IMR-90 (cell line): ENCODE data around the gene RIPK1. TPM values are rescaled to one million over a fixed set of nuclear protein-coding genes. Genes with fewer than 3 reads are reported as not detected.

Experiments used
- ATAC-seq: fragments of 200-7000 bp; cut with Tn5 transposase; 2 replicates; pipeline ENCODE4 v1.9.1; 2020; ENCODE audit warnings: low read depth, mild to moderate bottlenecking, moderate library complexity
- BruUV-seq: library from RNA; stranded (reverse); fragments of 400-500 nt; replicated peaks from 2 replicates; lab custom pipeline; 2021; lab: Mats Ljungman, UMichigan
- CTCF ChIA-PET: fragments of 300-600 bp; formaldehyde crosslinking; extraction: SDS; loops from one replicate; lab custom pipeline; 2021; ENCODE audit warnings: antibody characterized with exemption; lab: Yijun Ruan, JAX
- POLR2A ChIA-PET: fragments of 300-600 bp; sonication (Branson Sonifier 250); formaldehyde crosslinking; loops from one replicate; lab custom pipeline; 2022; ENCODE audit warnings: antibody characterized with exemption; ENCODE audit not compliant: unreplicated experiment; lab: Charles Lee
- DNase-seq: peaks from one replicate; pipeline ENCODE4 v3.0.0; 2013
- H2AFZ ChIP-seq: replicated peaks from 2 replicates; pipeline ENCODE3; 2013; ENCODE audit warnings: low read length, mild to moderate bottlenecking; ENCODE audit not compliant: poor library complexity
- H2AK5ac ChIP-seq: 2 replicates; pipeline ENCODE4 v1.6.1; 2013; ENCODE audit warnings: low read depth, low read length, inconsistent platforms
- H2AK9ac ChIP-seq: replicated peaks from 2 replicates; pipeline ENCODE3; 2013; ENCODE audit warnings: mild to moderate bottlenecking, low read depth, low read length, moderate library complexity; ENCODE audit not compliant: poor library complexity
- H2BK120ac ChIP-seq: 2 replicates; pipeline ENCODE4 v1.6.1; 2013; ENCODE audit warnings: low read depth, low read length, inconsistent platforms
- H2BK15ac ChIP-seq: 3 replicates; pipeline ENCODE4 v1.6.1; 2013; ENCODE audit warnings: low read depth, low read length, inconsistent platforms
- H2BK20ac ChIP-seq: 2 replicates; pipeline ENCODE4 v1.6.1; 2013; ENCODE audit warnings: low read depth, mild to moderate bottlenecking, inconsistent platforms, low read length, moderate library complexity
- H2BK5ac ChIP-seq: 2 replicates; pipeline ENCODE4 v1.6.1; 2013; ENCODE audit warnings: mild to moderate bottlenecking, low read depth, low read length, inconsistent platforms; ENCODE audit not compliant: poor library complexity, severe bottlenecking
- H3K14ac ChIP-seq: replicated peaks from 2 replicates; pipeline ENCODE4 v1.6.1; 2013; ENCODE audit warnings: low read depth, low read length, inconsistent platforms
- H3K18ac ChIP-seq: 2 replicates; pipeline ENCODE4 v1.6.1; 2013; ENCODE audit warnings: low read depth, low read length, control low read depth
- H3K23ac ChIP-seq: 2 replicates; pipeline ENCODE4 v1.6.1; 2013; ENCODE audit warnings: low read depth, low read length, inconsistent platforms
- H3K27ac ChIP-seq: 2 replicates; pipeline ENCODE4 v1.5.1; 2013; ENCODE audit warnings: mild to moderate bottlenecking, control low read depth, low read length; ENCODE audit not compliant: insufficient read depth
- H3K27me3 ChIP-seq: 2 replicates; pipeline ENCODE4 v1.6.1; 2013; ENCODE audit warnings: low read length; ENCODE audit not compliant: control insufficient read depth, insufficient read depth
- H3K36me3 ChIP-seq: 2 replicates; pipeline ENCODE4 v1.6.1; 2013; ENCODE audit warnings: low read length, mixed read lengths; ENCODE audit not compliant: control insufficient read depth, insufficient read depth
- H3K4ac ChIP-seq: 2 replicates; pipeline ENCODE4 v1.6.1; 2013; ENCODE audit warnings: low read depth, low read length, inconsistent platforms
- H3K4me1 ChIP-seq: 2 replicates; pipeline ENCODE4 v1.6.1; 2013; ENCODE audit warnings: low read length, mixed read lengths; ENCODE audit not compliant: control insufficient read depth, insufficient read depth
- H3K4me2 ChIP-seq: 2 replicates; pipeline ENCODE4 v1.6.1; 2013; ENCODE audit warnings: low read depth, mild to moderate bottlenecking, control low read depth, low read length, moderate library complexity
- H3K4me3 ChIP-seq: 2 replicates; pipeline ENCODE4 v1.5.1; 2013; ENCODE audit warnings: low read depth, mild to moderate bottlenecking, control low read depth, low read length, moderate library complexity; ENCODE audit not compliant: insufficient read depth
- H3K56ac ChIP-seq: 2 replicates; pipeline ENCODE4 v1.6.1; 2013; ENCODE audit warnings: low read length, inconsistent platforms; ENCODE audit not compliant: insufficient read depth; ENCODE audit errors: extremely low read depth
- H3K79me1 ChIP-seq, 2 experiments: 2 replicates each; pipeline ENCODE4 v1.6.1; 2013; ENCODE audit warnings: low read length in 2 of 2, inconsistent platforms in 1 of 2, low read depth in 1 of 2
- H3K9ac ChIP-seq: 2 replicates; pipeline ENCODE4 v1.6.1; 2013; ENCODE audit warnings: low read depth, low read length, control low read depth
- H3K9me1 ChIP-seq: 2 replicates; pipeline ENCODE4 v1.6.1; 2013; ENCODE audit warnings: low read length, inconsistent platforms; ENCODE audit not compliant: insufficient read depth
- H3K9me3 ChIP-seq: 2 replicates; pipeline ENCODE4 v1.6.1; 2013; ENCODE audit warnings: low read length; ENCODE audit not compliant: control insufficient read depth, insufficient read depth
- H4K20me1 ChIP-seq: 2 replicates; pipeline ENCODE4 v1.6.1; 2013; ENCODE audit warnings: low read length, inconsistent platforms; ENCODE audit not compliant: insufficient read depth
- H4K5ac ChIP-seq: 2 replicates; pipeline ENCODE4 v1.6.1; 2013; ENCODE audit warnings: mild to moderate bottlenecking, low read depth, low read length, control low read depth
- H4K8ac ChIP-seq, 2 experiments: 2 replicates each; pipeline ENCODE4 v1.6.1; 2013; ENCODE audit warnings: low read depth in 2 of 2, low read length in 2 of 2, control low read depth in 1 of 2, inconsistent platforms in 1 of 2
- H4K91ac ChIP-seq: 2 replicates; pipeline ENCODE4 v1.6.1; 2013; ENCODE audit warnings: low read depth, low read length, inconsistent platforms; ENCODE audit not compliant: insufficient read depth
- BHLHE40 ChIP-seq: fragments of 150-350 bp; IDR thresholded peaks from 2 replicates; pipeline ENCODE4 v1.6.1; 2016; ENCODE audit warnings: mild to moderate bottlenecking, low read depth, low read length
- FOS ChIP-seq: fragments of 150-350 bp; IDR thresholded peaks from 2 replicates; pipeline ENCODE4 v1.6.1; 2016; ENCODE audit warnings: low read depth, low read length
- RFX5 ChIP-seq: IDR thresholded peaks from 2 replicates; pipeline ENCODE4 v1.8.0; 2012; ENCODE audit warnings: low read depth, mild to moderate bottlenecking, low read length, moderate library complexity
- SMC3 ChIP-seq: fragments of 150-350 bp; IDR thresholded peaks from 2 replicates; pipeline ENCODE4 v1.6.1; 2016; ENCODE audit warnings: low read depth, mild to moderate bottlenecking, antibody characterized with exemption, low read length, moderate library complexity
- USF2 ChIP-seq: fragments of 150-350 bp; IDR thresholded peaks from 2 replicates; pipeline ENCODE4 v1.6.1; 2017; ENCODE audit warnings: mild to moderate bottlenecking, antibody characterized with exemption, low read length, low read depth
- WGBS, 2 experiments: methylation state at CpG; one replicate each; pipeline versions ENCODE4 v1.1.5 to v1.1.7; 2013; ENCODE audit warnings: missing lambda C conversion rate in 2 of 2; ENCODE audit not compliant: insufficient read length in 1 of 2; ENCODE audit errors: extremely low coverage in 2 of 2; 5-methylcytosine and 5-hydroxymethylcytosine counted together
- dilution Hi-C: fragments of 300-500 bp; cut with HindIII; formaldehyde crosslinking; loops from one replicate; pipeline ENCODE4 v1.14.3; 2018; ENCODE audit warnings: low sequenced_read_pairs; ENCODE audit not compliant: unreplicated experiment
- in situ Hi-C: fragments of 300-500 bp; cut with MboI; formaldehyde crosslinking; loops from 3 replicates; pipeline ENCODE4 v1.14.3; 2019; ENCODE audit warnings: low sequenced_read_pairs, inconsistent platforms, mixed read lengths
- intact Hi-C: fragments of 100-400 bp; cut with micrococcal nuclease; formaldehyde crosslinking; loops from 2 replicates; pipeline ENCODE4 v1.10.0; 2022
- polyA plus RNA-seq, 3 experiments: library from polyadenylated mRNA; depleted of rRNA; stranded (reverse); fragments of >200 nt; gene quantifications; 2 replicates each; pipeline ENCODE4 v1.2.3, GENCODE V29; 2012; ENCODE audit warnings: low replicate concordance in 1 of 3
- total RNA-seq: library from RNA; depleted of rRNA; stranded (reverse); fragments of >200 nt; gene quantifications from 2 replicates; pipeline ENCODE4 v1.2.3, GENCODE V29; 2012

RIPK1 gene
- total and polyA plus RNA-seq, 2 of the 4 experiments (the other 2 are of a cell fraction): 12.6 to 25.6 TPM

- TF ChIP-seq BHLHE40 (peak; percentile 64), RFX5 (no peak), SMC3 (no peak)
These were observed 44.4 kb upstream of the RIPK1 start (continued) for GRCh38 chr6:3023663-3024483.

GRCh38 chr6:3026791-3027626 is 41.3 kb upstream of the RIPK1 start:
- H3K36me3 ChIP-seq: no peaks in the 10 kb centered on the region
- H3K4me2 ChIP-seq: no peak overlapping the region
- H3K27ac ChIP-seq: no peak overlapping the region
- H3K79me1 ChIP-seq: peaks cover 16 to 22% of the 10 kb centered on the region in 2 experiments
- no peak overlapping the region for H2BK20ac ChIP-seq
- H3K56ac ChIP-seq: no peak overlapping the region
- H2AFZ ChIP-seq: peak overlapping the region; percentile 74
- ATAC-seq (no peak), DNase-seq (peak; percentile 72)
- TF ChIP-seq USF2: no peak
- no peak for TF ChIP-seq SMC3
- 0 out of 2 replicates have a peak, but pooled peaks have one; percentile 7 for TF ChIP-seq FOS
- no peak overlapping the region for H3K14ac ChIP-seq
- dilution Hi-C loops (no loop called here), intact Hi-C loops (no loop called here), in situ Hi-C loops (no loop called here)
- H3K4ac ChIP-seq: no peak overlapping the region
- no TSS peak for BruUV-seq
- H2AK5ac ChIP-seq: 0 out of 2 replicates have a peak overlapping the region, but pooled peaks have one; percentile 25
- H4K5ac ChIP-seq: no peak overlapping the region
- H4K91ac ChIP-seq: no peak overlapping the region
- H3K27me3 ChIP-seq: no peaks in the 10 kb centered on the region
- H3K9ac ChIP-seq: no peak overlapping the region
- peaks cover 12% of the 10 kb centered on the region for H3K4me1 ChIP-seq
- no peaks in the 10 kb centered on the region for H4K20me1 ChIP-seq
- H3K18ac ChIP-seq: no peak overlapping the region
- no peak overlapping the region for H3K4me3 ChIP-seq
- 91% methylated on average over 14 of the region's 20 CpGs; no CpG with 5 or more reads in 1 of the 2 experiments for WGBS, 2 experiments
- no peak overlapping the region for H2BK120ac ChIP-seq
- CTCF ChIA-PET: interaction anchor here (2.1 kb wide), 1 partner anchor 25 kb away, joined by 7 read pairs; no protein-coding TSS in a partner anchor
- POLR2A ChIA-PET: no interaction called here
- H3K9me1 ChIP-seq: peaks cover 7% of the 10 kb centered on the region; the same call in 1 of the 2 replicates
- H2BK15ac ChIP-seq: no peak overlapping the region
- H4K8ac ChIP-seq: peak overlapping the region in 1 of 2 experiments; percentile 3; a peak in 1 of 4 replicates
- H2AK9ac ChIP-seq: peak overlapping the region; percentile 26
- no peak overlapping the region for H2BK5ac ChIP-seq
- H3K9me3 ChIP-seq: no peaks in the 10 kb centered on the region
- H3K23ac ChIP-seq: no peak overlapping the region
